Measurements from ENCODE around the gene TNS3. TPM values are rescaled to one million over a fixed set of nuclear protein-coding genes. Genes with fewer than 3 reads are reported as not detected.

The TNS3 gene
- total RNA-seq, 1 donor from 2014 or later = 120 TPM

GRCh38 chr7:47419471-47419870 is 162.4 kb downstream of the TNS3 start:
- no peaks in the 10 kb centered on the region for H3K4me1 Mint-ChIP-seq (ENCODE audit: low read depth)
- no peak for TF ChIP-seq CTCF (IDR thresholded peaks at IDR 0.05; ENCODE audit: unreplicated experiment)
- H3K27me3 Mint-ChIP-seq = no peaks in the 10 kb centered on the region
- H3K36me3 Mint-ChIP-seq (ENCODE audit: insufficient read depth) = peaks cover 47% of the 10 kb centered on the region
- no peak for DNase-seq (ENCODE audit: low spot score, unreplicated experiment)
- no peak overlapping the region for H3K4me3 Mint-ChIP-seq (ENCODE audit: low read depth)
- no peak overlapping the region for H3K27ac Mint-ChIP-seq
- H3K9me3 Mint-ChIP-seq (ENCODE audit: low read depth) = no peaks in the 10 kb centered on the region

GRCh38 chr7:47418601-47419309 is 163.2 kb downstream of the TNS3 start:
- no peak for TF ChIP-seq CTCF (IDR thresholded peaks at IDR 0.05; ENCODE audit: unreplicated experiment)
- Mint-ChIP-seq H3K27me3 (no peaks in the 10 kb centered on the region), H3K4me3 (ENCODE audit: low read depth) (no peak overlapping the region), H3K36me3 (ENCODE audit: insufficient read depth) (peaks cover 43% of the 10 kb centered on the region), H3K9me3 (ENCODE audit: low read depth) (no peaks in the 10 kb centered on the region), H3K4me1 (ENCODE audit: low read depth) (no peaks in the 10 kb centered on the region), H3K27ac (no peak overlapping the region)
- no peak for DNase-seq (ENCODE audit: low spot score, unreplicated experiment)

GRCh38 chr7:47416492-47417480 is 165.1 kb downstream of the TNS3 start:
- H3K9me3 Mint-ChIP-seq (ENCODE audit: low read depth) = no peaks in the 10 kb centered on the region
- H3K27ac Mint-ChIP-seq = peak overlapping the region; percentile 23
- H3K4me3 Mint-ChIP-seq (ENCODE audit: low read depth) = no peak overlapping the region
- peaks cover 33% of the 10 kb centered on the region for H3K36me3 Mint-ChIP-seq (ENCODE audit: insufficient read depth)
- H3K27me3 Mint-ChIP-seq = no peaks in the 10 kb centered on the region
- DNase-seq (ENCODE audit: low spot score, unreplicated experiment) = no peak
- no peak for TF ChIP-seq CTCF (IDR thresholded peaks at IDR 0.05; ENCODE audit: unreplicated experiment)
- H3K4me1 Mint-ChIP-seq (ENCODE audit: low read depth) = no peaks in the 10 kb centered on the region

GRCh38 chr7:47415318-47416212 is 166.3 kb downstream of the TNS3 start:
- TF ChIP-seq CTCF (IDR thresholded peaks at IDR 0.05; ENCODE audit: unreplicated experiment) = no peak
- no peaks in the 10 kb centered on the region for H3K27me3 Mint-ChIP-seq
- H3K36me3 Mint-ChIP-seq (ENCODE audit: insufficient read depth) = peaks cover 34% of the 10 kb centered on the region
- no peaks in the 10 kb centered on the region for H3K9me3 Mint-ChIP-seq (ENCODE audit: low read depth)
- no peaks in the 10 kb centered on the region for H3K4me1 Mint-ChIP-seq (ENCODE audit: low read depth)
- peak overlapping the region; percentile 77 for H3K27ac Mint-ChIP-seq
- no peak overlapping the region for H3K4me3 Mint-ChIP-seq (ENCODE audit: low read depth)
- no peak for DNase-seq (ENCODE audit: low spot score, unreplicated experiment)

All from progenitor cell of endocrine pancreas (in vitro differentiated cells).